ENCODE results near the gene TRIM39. TPM values are rescaled to one million over a fixed set of nuclear protein-coding genes. Genes with fewer than 3 reads are reported as not detected.

The TRIM39 gene
- total RNA-seq, 1 donor = 14.5 TPM

DNA sequence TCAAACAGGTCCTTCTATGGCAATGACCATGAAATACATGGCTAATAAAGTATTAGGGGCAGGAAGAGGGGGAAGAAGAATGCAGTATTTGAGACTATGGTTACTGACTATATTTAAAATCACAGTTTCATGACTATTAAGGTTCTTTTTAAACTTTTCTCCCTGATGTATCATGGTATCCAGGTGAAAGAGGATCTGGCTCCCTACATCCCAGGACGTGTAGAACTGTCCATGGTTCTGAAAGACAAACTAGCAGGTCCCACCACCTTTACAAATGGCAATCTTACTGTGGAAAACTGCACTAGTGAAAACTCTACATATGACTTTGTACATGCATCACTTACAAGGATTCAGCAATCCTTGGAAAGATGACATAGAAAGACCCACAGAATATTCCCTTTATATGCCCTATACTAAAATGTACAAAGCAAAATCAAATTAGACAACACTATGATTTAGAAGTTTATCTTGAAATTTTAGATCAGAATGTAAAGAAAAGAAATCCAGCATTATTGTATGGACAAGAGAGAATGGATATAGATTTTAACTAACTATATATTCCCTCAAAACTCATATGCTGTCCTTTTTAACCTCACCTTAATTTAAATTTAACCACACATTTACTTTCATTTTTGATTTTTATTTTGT is 51.7 kb downstream of the TRIM39 start:
- H3K4me1 ChIP-seq (ENCODE audit: insufficient read depth, low read length) = no peaks in the 10 kb centered on the region
- peaks cover 12% of the 10 kb centered on the region for H3K27me3 ChIP-seq (ENCODE audit: insufficient read depth, low read length)
- no peaks in the 10 kb centered on the region for H3K79me2 ChIP-seq (ENCODE audit: insufficient read depth, low read length)
- no peak overlapping the region for H3K4me3 ChIP-seq (ENCODE audit: insufficient read depth, low read length)
- no peak overlapping the region for H2AFZ ChIP-seq (ENCODE audit: low read length)
- no peaks in the 10 kb centered on the region for H3K9me3 ChIP-seq (ENCODE audit: low read depth, low read length)
- no peak for DNase-seq (ENCODE audit: insufficient read length, low spot score, missing footprints)
- no peak overlapping the region for H3K27ac ChIP-seq (ENCODE audit: low read depth, low read length)
- no peaks in the 10 kb centered on the region for H4K20me1 ChIP-seq (ENCODE audit: insufficient read depth, low read length)
- H3K4me2 ChIP-seq (ENCODE audit: insufficient read depth, low read length) = no peak overlapping the region
- H3K36me3 ChIP-seq (ENCODE audit: insufficient read depth, low read length) = no peaks in the 10 kb centered on the region
- TF ChIP-seq, protein P1, sequence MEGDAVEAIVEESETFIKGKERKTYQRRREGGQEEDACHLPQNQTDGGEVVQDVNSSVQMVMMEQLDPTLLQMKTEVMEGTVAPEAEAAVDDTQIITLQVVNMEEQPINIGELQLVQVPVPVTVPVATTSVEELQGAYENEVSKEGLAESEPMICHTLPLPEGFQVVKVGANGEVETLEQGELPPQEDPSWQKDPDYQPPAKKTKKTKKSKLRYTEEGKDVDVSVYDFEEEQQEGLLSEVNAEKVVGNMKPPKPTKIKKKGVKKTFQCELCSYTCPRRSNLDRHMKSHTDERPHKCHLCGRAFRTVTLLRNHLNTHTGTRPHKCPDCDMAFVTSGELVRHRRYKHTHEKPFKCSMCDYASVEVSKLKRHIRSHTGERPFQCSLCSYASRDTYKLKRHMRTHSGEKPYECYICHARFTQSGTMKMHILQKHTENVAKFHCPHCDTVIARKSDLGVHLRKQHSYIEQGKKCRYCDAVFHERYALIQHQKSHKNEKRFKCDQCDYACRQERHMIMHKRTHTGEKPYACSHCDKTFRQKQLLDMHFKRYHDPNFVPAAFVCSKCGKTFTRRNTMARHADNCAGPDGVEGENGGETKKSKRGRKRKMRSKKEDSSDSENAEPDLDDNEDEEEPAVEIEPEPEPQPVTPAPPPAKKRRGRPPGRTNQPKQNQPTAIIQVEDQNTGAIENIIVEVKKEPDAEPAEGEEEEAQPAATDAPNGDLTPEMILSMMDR (IDR thresholded peaks at IDR 0.05; ENCODE audit: extremely low read depth, low read depth, low read length) = no peak

DNA sequence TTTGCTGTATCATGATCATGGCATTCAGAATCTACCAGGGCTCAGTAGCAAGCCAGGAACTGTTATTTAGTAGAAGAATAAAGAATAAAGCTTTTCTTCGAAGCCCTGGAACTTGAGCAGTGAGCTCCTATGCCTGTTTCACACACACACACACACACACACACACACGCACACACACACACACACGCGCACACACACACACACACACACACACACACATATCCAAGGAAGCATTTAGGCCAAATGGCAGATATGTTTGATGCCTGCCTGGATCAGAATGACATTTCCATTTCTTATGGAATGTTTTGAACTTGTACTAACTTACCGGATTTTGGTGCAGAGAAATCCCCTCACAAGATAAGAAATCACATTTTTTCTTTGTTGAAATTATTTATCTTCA is 53.7 kb downstream of the TRIM39 start:
- Histone ChIP-seq H3K36me3 (ENCODE audit: insufficient read depth, low read length) (no peaks in the 10 kb centered on the region), H3K4me1 (ENCODE audit: insufficient read depth, low read length) (no peaks in the 10 kb centered on the region), H3K27ac (ENCODE audit: low read depth, low read length) (no peak overlapping the region), H3K4me3 (ENCODE audit: insufficient read depth, low read length) (no peak overlapping the region), H2AFZ (ENCODE audit: low read length) (no peak overlapping the region), H3K9me3 (ENCODE audit: low read depth, low read length) (no peaks in the 10 kb centered on the region), H3K27me3 (ENCODE audit: insufficient read depth, low read length) (peaks cover 22% of the 10 kb centered on the region), H3K79me2 (ENCODE audit: insufficient read depth, low read length) (no peaks in the 10 kb centered on the region), H3K4me2 (ENCODE audit: insufficient read depth, low read length) (no peak overlapping the region), H4K20me1 (ENCODE audit: insufficient read depth, low read length) (no peaks in the 10 kb centered on the region)
- TF ChIP-seq, protein P1 (IDR thresholded peaks at IDR 0.05; ENCODE audit: extremely low read depth, low read depth, low read length) = no peak
- DNase-seq (ENCODE audit: insufficient read length, low spot score, missing footprints) = no peak

DNA sequence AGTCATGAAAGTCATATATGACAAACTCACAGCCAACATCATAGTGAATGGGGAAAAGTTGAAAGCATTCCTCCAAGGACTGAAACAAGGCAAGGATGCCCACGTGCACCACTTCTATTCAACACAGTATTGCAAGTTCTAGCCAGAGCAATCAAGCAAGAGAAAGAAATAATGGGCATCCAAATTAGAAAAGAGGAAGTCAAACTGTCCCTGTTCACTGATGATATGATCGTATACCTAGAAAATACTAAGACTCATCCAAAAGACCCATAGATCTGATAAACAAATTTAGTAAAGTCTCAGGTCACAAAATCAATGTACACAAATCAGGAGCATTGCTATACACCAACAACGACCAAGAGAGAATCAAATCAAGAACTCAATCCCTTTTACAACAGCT is 59.4 kb downstream of the TRIM39 start:
- Histone ChIP-seq H3K79me2 (ENCODE audit: insufficient read depth, low read length) (no peaks in the 10 kb centered on the region), H3K4me3 (ENCODE audit: insufficient read depth, low read length) (no peak overlapping the region), H3K27me3 (ENCODE audit: insufficient read depth, low read length) (peaks cover 34% of the 10 kb centered on the region), H3K9me3 (ENCODE audit: low read depth, low read length) (no peaks in the 10 kb centered on the region), H3K36me3 (ENCODE audit: insufficient read depth, low read length) (no peaks in the 10 kb centered on the region), H3K4me2 (ENCODE audit: insufficient read depth, low read length) (no peak overlapping the region), H3K27ac (ENCODE audit: low read depth, low read length) (no peak overlapping the region), H2AFZ (ENCODE audit: low read length) (no peak overlapping the region), H4K20me1 (ENCODE audit: insufficient read depth, low read length) (no peaks in the 10 kb centered on the region), H3K4me1 (ENCODE audit: insufficient read depth, low read length) (no peaks in the 10 kb centered on the region)
- no peak for DNase-seq (ENCODE audit: insufficient read length, low spot score, missing footprints)
- TF ChIP-seq, protein P1 (IDR thresholded peaks at IDR 0.05; ENCODE audit: extremely low read depth, low read depth, low read length) = no peak

DNA sequence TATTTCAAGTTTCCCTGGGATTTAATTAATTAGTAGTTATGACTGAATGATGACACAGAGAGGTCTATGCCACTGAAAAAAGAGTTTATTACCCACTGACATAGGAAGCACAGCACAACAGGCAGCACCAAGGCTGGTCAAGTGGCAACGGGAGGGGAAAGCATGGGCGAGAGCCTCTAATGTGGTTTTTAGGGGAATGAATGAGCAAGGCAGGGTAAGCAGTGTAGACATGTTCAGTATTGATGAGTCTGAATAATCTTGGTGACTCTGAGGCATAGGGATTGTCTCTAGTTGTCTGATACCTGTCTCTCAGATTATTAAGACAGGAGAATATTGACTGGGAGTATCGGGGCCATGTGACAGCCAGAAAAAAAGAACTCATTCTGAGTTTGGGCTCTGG is 64.5 kb downstream of the TRIM39 start:
- H3K27ac ChIP-seq (ENCODE audit: low read depth, low read length) = no peak overlapping the region
- no peaks in the 10 kb centered on the region for H3K9me3 ChIP-seq (ENCODE audit: low read depth, low read length)
- no peak for DNase-seq (ENCODE audit: insufficient read length, low spot score, missing footprints)
- no peak overlapping the region for H3K4me2 ChIP-seq (ENCODE audit: insufficient read depth, low read length)
- TF ChIP-seq, protein P1 (IDR thresholded peaks at IDR 0.05; ENCODE audit: extremely low read depth, low read depth, low read length) = no peak
- no peak overlapping the region for H2AFZ ChIP-seq (ENCODE audit: low read length)
- no peaks in the 10 kb centered on the region for H4K20me1 ChIP-seq (ENCODE audit: insufficient read depth, low read length)
- H3K36me3 ChIP-seq (ENCODE audit: insufficient read depth, low read length) = no peaks in the 10 kb centered on the region
- H3K27me3 ChIP-seq (ENCODE audit: insufficient read depth, low read length) = peaks cover 38% of the 10 kb centered on the region
- no peaks in the 10 kb centered on the region for H3K79me2 ChIP-seq (ENCODE audit: insufficient read depth, low read length)
- H3K4me3 ChIP-seq (ENCODE audit: insufficient read depth, low read length) = no peak overlapping the region
- H3K4me1 ChIP-seq (ENCODE audit: insufficient read depth, low read length) = no peaks in the 10 kb centered on the region

Small RNA genes lying within 50 kb of the gene (small RNA-seq; reads per million reads assigned to genes)
- gene HLA-N = not detected

Other genes starting within 250 kb of the TRIM39 start
- not detected in 2 replicates for gene TRIM31, start 213.8 kb upstream of the TRIM39 start, total RNA-seq
- gene TRIM40, start 190.8 kb upstream of the TRIM39 start, total RNA-seq = not detected in 2 replicates
- not detected in 2 replicates for gene TRIM10, start 165.7 kb upstream of the TRIM39 start, total RNA-seq
- not detected in 2 replicates for gene TRIM15, start 163.4 kb upstream of the TRIM39 start, total RNA-seq
- gene TRIM26, start 113.5 kb upstream of the TRIM39 start, total RNA-seq = 20.6 and 29.3 TPM in 2 replicates
- gene RPP21, start 18.2 kb downstream of the TRIM39 start, total RNA-seq = 23.9 and 24.6 TPM in 2 replicates
- gene HLA-E, start 162.6 kb downstream of the TRIM39 start, total RNA-seq = 320 and 343 TPM in 2 replicates
- gene GNL1, start 229.6 kb downstream of the TRIM39 start, total RNA-seq = 56.5 and 64.8 TPM in 2 replicates
- 6.8 and 7.2 TPM in 2 replicates for gene PRR3, start 230.4 kb downstream of the TRIM39 start, total RNA-seq
- gene ABCF1, start 244.5 kb downstream of the TRIM39 start, total RNA-seq = 37.3 and 37.4 TPM in 2 replicates

Data from osteoblast (primary cell).